VCaP (cell line): ENCODE data around the gene NUDT2.

Experiments used
- H3K27ac ChIP-seq: fragments of 450-650 bp; 2 replicates; pipeline ENCODE4 v1.5.1; 2017
- CTCF ChIP-seq: fragments of 450-650 bp; conservative IDR thresholded peaks from 2 replicates; pipeline ENCODE4 v1.5.1; 2017; ENCODE audit warnings: mild to moderate bottlenecking, moderate library complexity

Gene NUDT2

GRCh38 chr9:34380034-34380510, 50.7 kb downstream of the NUDT2 start:
- TF ChIP-seq CTCF, result no peak
- no peak overlapping the region for H3K27ac ChIP-seq

GRCh38 chr9:34380511-34381315, 51.3 kb downstream of the NUDT2 start:
- H3K27ac ChIP-seq, result peak overlapping the region; percentile 31; the same call in 1 of the 2 replicates
- no peak for TF ChIP-seq CTCF

- H3K27ac ChIP-seq, result no peak overlapping the region; the same call in 1 of the 2 replicates
- TF ChIP-seq CTCF, result no peak
Measured at GRCh38 chr9:34381323-34381722, 52.0 kb downstream of the NUDT2 start.

- no peak overlapping the region for H3K27ac ChIP-seq
- no peak for TF ChIP-seq CTCF
Measured at GRCh38 chr9:34382054-34382453, 52.7 kb downstream of the NUDT2 start.

GRCh38 chr9:34382879-34383278, 53.5 kb downstream of the NUDT2 start:
- H3K27ac ChIP-seq, result no peak overlapping the region
- TF ChIP-seq CTCF, result no peak

- H3K27ac ChIP-seq, result no peak overlapping the region
- TF ChIP-seq CTCF, result no peak
Measured at GRCh38 chr9:34383904-34384303, 54.5 kb downstream of the NUDT2 start.

- TF ChIP-seq CTCF, result no peak
- H3K27ac ChIP-seq, result no peak overlapping the region
Measured at GRCh38 chr9:34384368-34385165, 55.2 kb downstream of the NUDT2 start.
